GM21447 (cell line): ENCODE data around the gene CLEC17A.

ENCODE experiments used
- ATAC-seq: cut with Tn5 transposase; IDR thresholded peaks from one replicate; pipeline ENCODE4 v1.9.1; 2021; ENCODE audit not compliant: unreplicated experiment

The CLEC17A gene

GRCh38 chr19:14649020-14649419 is 66.1 kb downstream of the CLEC17A start:
- no peak for ATAC-seq

GRCh38 chr19:14650161-14650560 is 67.3 kb downstream of the CLEC17A start:
- no peak for ATAC-seq

GRCh38 chr19:14654786-14655560 is 72.1 kb downstream of the CLEC17A start:
- no peak for ATAC-seq

DNA sequence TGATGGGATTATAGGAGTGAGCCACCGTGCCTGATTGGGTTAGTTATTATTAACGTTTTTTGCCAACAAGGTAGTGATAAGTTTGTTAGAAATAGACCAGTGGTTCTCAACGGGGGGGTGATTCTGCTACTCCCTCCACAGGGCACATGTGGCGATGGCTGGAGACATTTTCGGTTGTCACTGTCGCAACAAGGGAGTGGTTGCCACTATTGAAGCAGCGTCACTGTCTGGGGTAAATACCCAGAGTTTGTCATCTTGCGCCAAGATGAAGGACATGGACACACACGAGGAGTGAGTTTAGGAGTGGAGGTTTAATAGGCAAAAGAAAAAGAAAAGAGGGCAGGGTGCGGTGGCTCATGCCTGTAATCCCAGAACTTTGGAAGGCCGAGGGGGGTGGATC is 72.8 kb downstream of the CLEC17A start:
- no peak for ATAC-seq

DNA sequence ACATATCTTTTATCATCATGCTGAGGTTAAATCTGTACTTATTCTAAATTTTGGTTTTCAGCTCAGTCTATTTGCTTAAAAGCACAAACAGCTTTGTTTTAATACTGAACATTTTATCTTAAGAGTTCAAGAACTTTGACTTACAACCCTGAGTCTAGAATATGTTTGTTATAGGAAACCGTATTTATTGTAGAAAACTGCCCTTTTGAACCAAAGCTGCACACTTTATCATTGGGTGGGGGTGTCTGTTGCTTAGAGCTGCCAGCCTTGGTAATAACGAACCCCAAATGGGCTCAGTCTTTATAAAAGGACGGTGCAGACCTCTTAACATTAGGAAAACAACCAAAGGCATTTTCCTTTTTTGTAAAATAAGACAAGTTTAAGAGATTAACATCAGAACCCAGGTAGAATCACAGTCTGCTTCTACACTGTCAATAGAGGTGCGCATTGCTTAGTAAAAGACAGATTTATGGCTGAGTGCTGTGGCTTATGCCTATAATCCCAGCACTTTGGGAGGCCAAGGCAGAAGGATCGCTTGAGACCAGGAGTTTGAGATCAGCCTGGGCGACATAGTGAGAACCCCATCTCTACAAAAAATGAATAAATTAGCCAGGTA is 77.1 kb downstream of the CLEC17A start:
- ATAC-seq = no peak

DNA sequence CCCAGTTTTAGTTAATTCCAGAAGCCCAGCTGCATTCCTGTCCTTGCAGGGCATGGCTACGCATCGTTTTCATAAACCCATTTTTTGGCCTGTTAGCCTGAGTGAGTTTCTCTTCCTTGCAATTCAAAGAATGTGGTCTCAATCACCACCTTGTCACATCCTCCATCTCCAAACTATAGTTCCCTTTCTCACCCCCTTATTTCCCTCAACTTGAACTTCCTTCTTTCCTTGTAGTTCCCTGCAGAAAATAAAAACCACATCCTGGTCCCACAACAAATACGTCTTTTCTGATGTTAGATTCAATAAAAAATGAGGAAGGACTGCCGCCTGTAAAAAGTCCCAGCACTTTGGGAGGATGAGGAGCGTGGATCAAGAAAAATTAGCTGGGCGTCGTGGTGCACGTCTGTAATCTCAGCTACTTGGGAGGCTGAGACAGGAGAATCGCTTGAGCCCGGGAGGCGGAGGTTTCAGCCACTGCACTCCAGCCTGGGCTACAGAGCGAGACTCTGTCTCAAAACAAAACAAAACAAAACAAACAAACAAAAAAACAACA is 78.6 kb downstream of the CLEC17A start:
- no peak for ATAC-seq
